ENCODE results near the gene CXCL1. TPM values are rescaled to one million over a fixed set of nuclear protein-coding genes. Genes with fewer than 3 reads are reported as not detected.

The CXCL1 gene
- total RNA-seq, 2 donors from 2014 or later = 17.1 to 52.7 TPM

GRCh38 chr4:73919691-73920090, 50.5 kb downstream of the CXCL1 start:
- no peaks in the 10 kb centered on the region for H3K9me3 ChIP-seq
- WGBS, 2 donors = 88 to 92% methylated on average over 3 of the region's 3 CpGs
- TF ChIP-seq POLR2A (IDR thresholded peaks at IDR 0.05) = no peak
- TF ChIP-seq, protein P1, sequence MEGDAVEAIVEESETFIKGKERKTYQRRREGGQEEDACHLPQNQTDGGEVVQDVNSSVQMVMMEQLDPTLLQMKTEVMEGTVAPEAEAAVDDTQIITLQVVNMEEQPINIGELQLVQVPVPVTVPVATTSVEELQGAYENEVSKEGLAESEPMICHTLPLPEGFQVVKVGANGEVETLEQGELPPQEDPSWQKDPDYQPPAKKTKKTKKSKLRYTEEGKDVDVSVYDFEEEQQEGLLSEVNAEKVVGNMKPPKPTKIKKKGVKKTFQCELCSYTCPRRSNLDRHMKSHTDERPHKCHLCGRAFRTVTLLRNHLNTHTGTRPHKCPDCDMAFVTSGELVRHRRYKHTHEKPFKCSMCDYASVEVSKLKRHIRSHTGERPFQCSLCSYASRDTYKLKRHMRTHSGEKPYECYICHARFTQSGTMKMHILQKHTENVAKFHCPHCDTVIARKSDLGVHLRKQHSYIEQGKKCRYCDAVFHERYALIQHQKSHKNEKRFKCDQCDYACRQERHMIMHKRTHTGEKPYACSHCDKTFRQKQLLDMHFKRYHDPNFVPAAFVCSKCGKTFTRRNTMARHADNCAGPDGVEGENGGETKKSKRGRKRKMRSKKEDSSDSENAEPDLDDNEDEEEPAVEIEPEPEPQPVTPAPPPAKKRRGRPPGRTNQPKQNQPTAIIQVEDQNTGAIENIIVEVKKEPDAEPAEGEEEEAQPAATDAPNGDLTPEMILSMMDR (IDR thresholded peaks at IDR 0.05) = no peak
- H3K4me3 ChIP-seq = no peak overlapping the region
- intact Hi-C loops (cut with DNase I) = no loop called here
- H3K36me3 ChIP-seq (replicated peaks in 1 of 2; ENCODE audit: insufficient read depth in 1 of 2, low read depth in 2 of 2) = no peaks in the 10 kb centered on the region
- ATAC-seq = no peak
- H3K4me1 ChIP-seq = no peaks in the 10 kb centered on the region
- no peak overlapping the region for H3K27ac ChIP-seq
- no peak for DNase-seq
- H3K27me3 ChIP-seq = no peaks in the 10 kb centered on the region

Other genes starting within 250 kb of the CXCL1 start
- gene RASSF6, start 249.0 kb upstream of the CXCL1 start, total RNA-seq = 10 to 100 TPM in 1 of 2 donors, 1 to 10 TPM in 1; 5.3 to 10.1 TPM
- 10 to 100 TPM in 1 of 2 donors, 1 to 10 TPM in 1; 3.9 to 12.9 TPM for gene CXCL8, start 128.8 kb upstream of the CXCL1 start, total RNA-seq
- gene CXCL6, start 32.7 kb upstream of the CXCL1 start, total RNA-seq = 10 to 100 TPM in 1 of 2 donors, 1 to 10 TPM in 1; 2.3 to 10.1 TPM
- not detected for gene PF4V1, start 16.1 kb upstream of the CXCL1 start, total RNA-seq
- not detected for gene PF4, start 112.6 kb downstream of the CXCL1 start, total RNA-seq
- gene PPBP, start 118.8 kb downstream of the CXCL1 start, total RNA-seq = not detected
- not detected for gene CXCL5, start 129.3 kb downstream of the CXCL1 start, total RNA-seq
- 1 to 10 TPM in 1 of 2 donors, not detected in 1; 1.6 TPM for gene CXCL3, start 169.3 kb downstream of the CXCL1 start, total RNA-seq
- 10 to 100 TPM; 27.4 to 39.4 TPM for gene CXCL2, start 229.8 kb downstream of the CXCL1 start, total RNA-seq

All from body of pancreas (tissue), 4 donors.